GM19193 (cell line): ENCODE results near the gene GNG4.

Experiments
- POLR2A ChIP-seq: IDR thresholded peaks from 4 replicates; pipeline ENCODE4 v1.6.1; 2011; ENCODE audit not compliant: insufficient read depth, insufficient read length; ENCODE audit errors: extremely low read depth

Gene GNG4

DNA sequence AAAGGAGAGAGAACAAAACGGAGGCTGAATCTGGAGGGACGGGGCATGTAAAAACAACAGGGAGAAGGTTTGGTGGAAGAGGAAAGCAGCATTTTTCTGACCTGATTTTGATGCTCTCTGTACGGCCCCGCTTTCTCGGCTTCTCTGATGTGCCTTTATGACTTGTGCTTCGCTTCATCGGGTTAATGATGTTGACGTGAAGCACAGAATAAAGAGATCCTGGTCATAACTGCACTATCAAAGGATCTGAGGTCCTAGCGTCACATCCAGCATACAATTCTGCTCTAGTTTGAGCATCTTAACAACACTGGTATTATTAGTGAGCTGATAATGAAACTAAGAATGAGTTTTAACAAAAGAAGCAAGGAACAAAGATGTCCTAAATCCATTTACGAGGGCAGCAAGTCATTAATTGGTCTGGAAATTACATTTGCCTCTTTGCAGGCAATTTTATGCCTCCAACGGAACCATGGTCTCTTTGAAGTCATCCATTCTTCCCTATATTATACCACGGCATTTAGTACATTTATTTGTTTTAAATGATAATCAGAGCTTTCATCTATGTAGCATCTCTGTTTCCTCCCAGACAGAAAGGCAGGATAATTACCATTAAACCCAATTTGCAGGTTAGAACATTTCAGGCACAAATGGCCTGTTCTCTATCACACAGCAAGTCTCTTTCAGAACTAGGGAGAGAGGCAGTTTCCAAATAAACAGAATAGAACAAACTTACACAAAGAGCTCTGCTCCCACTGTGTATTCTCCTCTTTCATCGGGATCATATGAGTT lies 100.0 kb downstream of the GNG4 start:
- no peak for TF ChIP-seq POLR2A

DNA sequence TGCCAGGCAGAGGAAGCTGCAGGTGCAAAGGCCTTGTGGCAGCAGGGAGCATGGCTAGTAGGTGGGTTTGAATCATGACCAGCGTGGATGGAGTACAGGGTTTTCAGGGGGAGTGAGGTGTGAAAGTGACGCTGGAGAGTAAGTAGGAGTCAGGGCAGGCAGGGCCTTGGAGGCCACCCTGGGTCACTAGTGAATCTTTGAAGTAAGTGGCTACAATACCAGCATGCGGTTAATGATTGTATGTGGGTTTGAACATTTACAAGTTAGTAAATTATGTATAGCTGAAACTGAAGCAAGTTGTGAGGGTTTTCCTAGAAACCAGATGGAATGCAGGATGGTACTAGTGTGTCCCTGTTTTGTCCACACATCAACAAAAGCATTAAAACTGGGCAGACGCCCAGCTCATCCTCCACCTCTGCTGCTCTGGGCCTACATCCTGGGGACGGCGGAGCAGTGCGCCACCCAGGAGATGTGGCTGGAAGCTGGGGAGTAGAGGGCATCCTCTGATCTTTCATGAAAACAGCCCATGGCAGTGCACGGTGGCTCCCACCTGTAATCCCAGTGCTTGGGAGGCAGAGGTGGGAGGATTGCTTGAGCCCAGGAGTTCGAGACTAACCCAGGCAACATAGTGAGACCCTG lies 104.2 kb downstream of the GNG4 start:
- no peak for TF ChIP-seq POLR2A

DNA sequence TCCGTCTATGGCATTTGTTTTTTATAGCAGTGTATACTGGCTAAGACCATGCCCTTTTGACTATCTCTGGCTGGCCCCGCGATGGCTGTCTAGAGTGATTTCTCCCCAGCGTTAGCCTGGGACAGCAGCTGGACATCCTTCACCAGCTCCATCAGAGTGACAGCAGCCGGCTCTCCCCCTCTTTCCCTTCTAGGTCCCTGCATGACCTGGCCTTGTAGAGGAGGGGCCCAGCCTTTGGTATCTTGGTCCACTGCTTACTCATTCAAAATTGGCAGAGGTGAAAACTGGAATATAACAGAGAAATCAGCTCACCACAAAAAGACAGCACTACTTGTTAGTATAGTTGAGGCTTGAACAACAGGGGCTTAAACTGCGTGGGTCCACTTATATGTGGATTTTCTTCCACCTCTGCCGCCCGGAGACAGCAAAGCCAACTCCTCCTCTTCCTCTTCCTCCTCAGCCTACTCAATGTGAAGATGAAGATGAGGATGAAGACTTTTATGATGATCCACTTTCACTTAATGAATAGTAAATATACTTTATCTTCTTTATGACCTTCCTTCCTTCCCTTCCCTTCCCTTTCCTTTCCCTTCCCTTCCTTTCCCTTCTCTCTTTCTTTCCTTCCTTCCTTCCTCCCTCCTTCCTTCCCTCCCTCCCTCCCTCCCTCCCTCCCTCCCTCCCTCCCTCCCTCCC lies 116.0 kb downstream of the GNG4 start:
- TF ChIP-seq POLR2A = no peak

DNA sequence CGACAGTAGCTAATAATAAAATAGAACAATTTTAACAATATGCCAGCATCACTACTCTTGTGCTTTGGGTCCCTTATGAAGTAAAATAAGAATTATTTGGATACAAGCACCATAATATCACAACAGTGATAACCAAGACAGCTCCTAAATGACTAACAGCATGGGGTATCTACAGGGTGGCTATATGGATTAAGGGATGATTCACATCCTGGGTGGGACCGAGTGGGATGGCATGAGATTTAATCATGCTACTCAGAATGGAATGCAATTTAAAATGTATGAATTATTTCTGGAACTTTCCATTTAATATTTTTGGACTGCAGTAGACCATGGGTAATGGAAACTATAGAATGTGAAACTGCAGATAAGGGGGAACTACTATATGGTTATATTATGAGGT lies 117.2 kb downstream of the GNG4 start:
- TF ChIP-seq POLR2A = no peak

DNA sequence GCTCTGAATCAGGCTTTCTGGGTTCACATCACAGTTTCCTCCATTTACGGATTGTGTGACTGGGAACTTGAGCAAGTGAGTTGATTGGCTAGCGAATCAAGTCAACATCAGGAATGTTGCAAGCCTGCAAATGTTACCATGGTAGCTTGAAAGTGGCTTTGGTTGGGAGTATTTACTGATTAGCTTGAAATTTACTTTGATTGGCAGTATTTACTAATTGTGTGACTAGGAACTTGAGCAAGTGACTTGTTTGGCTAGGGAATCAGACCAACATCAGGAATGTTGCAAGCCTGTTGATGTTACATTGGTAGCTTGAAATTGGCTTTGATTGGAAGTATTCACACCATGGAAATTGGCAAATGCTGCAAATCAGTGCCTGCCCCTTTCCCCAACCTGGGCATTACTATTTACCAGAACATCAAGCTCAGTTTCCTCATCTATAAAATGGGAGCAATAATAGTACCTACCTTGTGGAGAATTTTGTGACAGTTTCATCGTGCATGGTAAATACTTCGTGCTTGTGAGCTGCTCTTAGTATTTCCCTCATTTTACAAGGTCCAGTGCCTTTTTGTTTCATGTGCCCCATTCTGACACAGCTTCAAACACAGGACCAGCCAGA lies 122.3 kb downstream of the GNG4 start:
- TF ChIP-seq POLR2A = no peak

DNA sequence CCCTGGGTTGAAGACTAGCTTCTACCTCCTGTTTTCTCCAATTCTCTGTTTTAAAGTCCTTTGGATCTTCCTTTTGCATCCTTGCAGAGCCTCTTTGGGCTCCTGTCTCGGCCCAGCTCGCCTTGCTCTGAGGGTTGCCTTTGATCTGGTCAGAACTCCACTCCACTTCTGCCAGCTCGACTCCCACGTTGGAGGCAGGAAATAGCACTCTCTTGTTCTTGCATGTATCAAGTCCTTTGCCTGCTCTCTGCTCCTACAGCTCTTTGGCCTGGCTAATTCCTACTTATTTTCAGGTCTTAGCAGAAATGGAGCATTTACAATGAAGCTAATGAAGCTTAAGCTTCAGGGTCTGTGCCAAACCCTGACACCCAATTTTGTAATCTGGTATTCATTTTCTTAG lies 124.3 kb downstream of the GNG4 start:
- TF ChIP-seq POLR2A = no peak

DNA sequence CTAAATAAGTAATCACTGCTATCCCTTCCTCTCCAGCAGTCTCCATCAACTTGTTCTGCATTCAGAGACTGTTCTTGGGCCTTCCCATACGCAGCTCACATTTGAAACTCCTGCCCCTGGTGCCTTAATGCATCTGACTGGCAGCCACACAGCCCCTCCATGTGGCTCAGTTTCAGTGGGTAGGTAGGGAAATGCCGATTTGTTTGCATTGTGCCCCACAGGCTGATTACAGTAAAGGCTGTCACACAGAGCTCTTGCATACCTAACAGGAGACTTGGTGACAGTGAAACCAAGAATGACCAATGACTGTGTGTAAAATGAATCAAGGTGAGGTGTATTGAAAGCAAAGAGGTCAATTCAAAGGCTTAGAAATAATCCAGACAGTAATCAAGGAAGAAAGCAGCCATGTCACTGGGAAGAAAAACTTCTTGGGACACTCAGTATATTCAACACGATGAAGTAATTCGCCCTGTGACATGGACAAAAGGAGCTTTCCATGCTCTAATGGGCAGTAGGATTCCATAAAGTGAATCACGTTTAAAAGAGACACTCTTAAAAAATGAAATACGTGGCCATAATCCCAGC lies 132.6 kb downstream of the GNG4 start:
- no peak for TF ChIP-seq POLR2A

DNA sequence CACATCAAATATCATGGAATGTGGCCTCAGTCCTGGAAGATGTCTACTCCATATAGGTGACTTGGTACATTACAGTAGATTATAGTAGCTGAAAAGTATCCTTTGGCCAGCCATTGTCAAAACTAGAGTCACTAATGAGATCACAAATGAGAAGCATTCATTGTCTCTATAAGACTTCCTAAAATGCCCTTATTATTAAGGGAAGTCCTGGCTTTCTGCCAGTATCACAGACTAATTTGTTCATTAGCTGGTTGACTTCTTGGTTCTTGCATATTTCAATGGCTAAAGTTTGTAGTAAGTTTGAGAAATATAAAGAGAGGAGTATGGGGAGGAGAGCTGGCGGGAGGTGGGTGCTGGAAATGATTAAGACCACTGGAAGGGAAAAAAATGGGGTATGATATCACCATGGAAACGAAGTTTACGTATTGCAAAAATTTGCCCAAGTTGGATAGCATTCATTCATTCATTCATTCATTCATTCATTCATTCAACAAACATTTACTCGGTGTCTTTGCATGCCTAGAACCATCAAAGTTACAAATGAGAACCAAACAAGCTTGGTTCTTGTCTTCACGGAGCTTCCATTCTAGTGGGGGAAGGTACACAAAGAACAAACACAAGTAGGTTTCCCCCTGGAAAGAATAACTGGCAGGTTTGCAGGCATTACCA lies 133.6 kb downstream of the GNG4 start:
- TF ChIP-seq POLR2A = no peak

DNA sequence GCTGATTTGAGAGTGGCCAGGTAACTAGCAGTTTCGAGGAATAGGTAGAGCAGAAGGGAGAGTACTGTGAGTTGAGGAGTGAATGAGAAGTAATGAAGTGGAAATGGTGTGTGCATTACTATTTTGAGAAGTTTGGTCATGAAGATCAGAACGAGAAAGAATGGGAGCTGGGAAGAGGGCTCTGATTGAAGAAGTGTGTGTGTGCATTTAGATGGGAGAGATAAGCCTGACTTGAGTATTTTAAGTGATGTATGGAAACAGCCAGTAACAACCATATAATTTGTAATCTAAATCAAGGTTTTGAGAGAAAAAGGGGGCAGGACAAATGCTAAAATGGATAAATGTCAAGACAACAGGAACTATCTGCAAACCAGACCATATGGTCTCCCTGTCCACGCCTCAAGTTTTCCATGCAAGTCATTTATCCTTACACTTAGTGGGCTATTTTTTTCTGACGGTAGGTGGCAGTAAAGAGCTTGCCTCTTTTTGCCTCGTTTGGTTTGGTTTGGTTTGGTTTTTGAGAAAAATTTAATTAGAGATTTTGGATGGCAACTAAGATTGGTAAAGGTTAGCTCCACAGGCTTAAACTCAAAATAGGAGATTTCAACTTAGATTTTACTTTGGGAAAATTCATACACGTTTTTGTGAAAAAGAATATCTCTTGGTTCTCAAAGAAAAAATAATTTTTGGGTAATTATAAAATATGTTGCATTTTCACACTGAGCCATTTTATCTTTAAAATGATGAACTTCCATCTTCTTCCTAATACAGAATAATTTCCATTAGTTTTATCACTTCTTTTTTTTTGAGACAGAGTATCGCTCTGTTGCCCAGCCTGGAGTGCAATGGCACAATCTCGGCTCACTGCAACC lies 135.9 kb downstream of the GNG4 start:
- no peak for TF ChIP-seq POLR2A

DNA sequence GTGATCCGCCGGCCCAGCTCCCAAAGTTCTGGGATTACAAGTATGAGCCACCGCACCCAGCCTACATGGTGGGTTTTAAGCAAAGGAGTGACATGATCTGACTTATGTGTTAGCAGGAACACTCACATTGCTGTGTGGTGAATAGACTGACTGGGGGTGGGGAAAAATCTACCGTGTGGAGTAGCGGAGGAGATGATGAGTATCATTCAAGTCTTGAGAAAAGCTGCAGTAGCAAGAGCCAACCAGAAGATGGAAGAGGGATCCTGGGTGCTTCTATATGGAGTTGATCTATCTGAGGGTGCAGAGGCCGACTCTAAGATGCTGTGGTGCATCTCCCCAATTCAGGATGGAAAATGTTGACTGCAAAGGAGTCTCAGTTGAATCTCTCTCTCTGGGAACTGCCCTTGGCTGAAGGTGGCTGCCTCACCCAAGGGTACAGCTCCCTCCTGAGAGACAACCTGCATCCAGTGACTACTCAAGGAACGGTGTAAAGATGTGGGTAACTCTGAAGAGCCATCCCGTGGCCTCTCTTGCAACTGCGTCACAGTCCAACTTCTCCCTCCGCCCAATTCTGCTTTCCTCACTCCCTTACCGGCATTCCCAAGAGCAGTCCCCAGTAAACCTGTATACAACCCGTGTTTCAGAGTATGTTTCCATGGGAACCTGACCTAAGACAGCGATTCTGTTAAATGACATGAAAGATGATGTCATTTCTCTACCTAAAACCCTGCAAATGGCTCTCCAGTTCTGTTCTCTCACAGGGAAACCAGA lies 137.9 kb downstream of the GNG4 start:
- no peak for TF ChIP-seq POLR2A

DNA sequence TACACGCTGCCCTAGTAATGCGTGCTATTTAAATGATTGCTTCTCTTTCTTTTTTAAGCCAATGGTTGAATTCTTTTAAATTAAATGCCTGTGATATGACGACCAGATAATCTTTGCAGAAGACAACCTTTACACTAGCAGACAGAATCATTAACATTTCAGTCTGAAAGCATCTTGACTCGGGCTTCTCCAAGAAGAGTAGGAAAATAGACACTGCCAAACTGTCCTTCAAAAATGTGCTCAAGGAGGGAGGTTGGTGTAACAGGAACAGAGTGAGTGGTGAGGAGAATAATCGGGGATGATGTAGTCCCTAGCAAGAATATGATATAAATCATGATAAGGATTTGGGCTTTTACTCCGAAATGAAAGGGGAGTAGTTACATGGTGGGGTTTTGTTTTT lies 138.8 kb downstream of the GNG4 start:
- TF ChIP-seq POLR2A = no peak

DNA sequence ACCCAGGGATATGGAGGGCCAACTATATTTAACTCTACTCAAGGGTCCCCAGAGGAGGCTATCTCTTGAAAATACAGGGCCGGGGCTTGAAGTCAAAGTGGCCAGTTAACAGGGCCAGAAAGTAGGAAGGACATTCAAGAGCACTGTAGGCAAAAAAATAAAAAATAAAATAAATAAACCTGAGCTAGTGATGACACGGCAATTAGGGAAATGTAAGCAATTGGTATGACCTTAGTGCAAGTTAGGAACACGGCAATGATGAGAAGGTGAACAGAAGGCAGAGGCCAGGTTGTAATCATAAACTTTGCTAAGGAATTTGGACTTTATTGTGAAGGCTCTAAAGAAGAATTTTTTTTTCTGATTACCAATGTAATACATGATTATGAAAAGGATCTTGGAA lies 142.0 kb downstream of the GNG4 start:
- TF ChIP-seq POLR2A = no peak
